HEK293T (cell line): ENCODE results near the gene B3GALT2.

Experiments
- CTCF ChIA-PET: fragments of 350-600 bp; formaldehyde crosslinking; extraction: SDS; loops from one replicate; lab custom pipeline; 2021; ENCODE audit warnings: antibody characterized with exemption, inconsistent platforms; lab: Yijun Ruan, JAX
- POLR2A ChIA-PET: fragments of 350-600 bp; formaldehyde crosslinking; extraction: SDS; loops from one replicate; lab custom pipeline; 2020; ENCODE audit warnings: antibody characterized with exemption, inconsistent platforms; lab: Yijun Ruan, JAX
- DNase-seq: peaks from one replicate; pipeline ENCODE4 v3.0.0; 2012; ENCODE audit warnings: mixed read lengths; ENCODE audit errors: extremely low spot score
- ARNT ChIP-seq: fragments of 450-650 bp; IDR thresholded peaks from 2 replicates; pipeline ENCODE4 v1.6.1; 2017; ENCODE audit warnings: mild to moderate bottlenecking
- BHLHE40 ChIP-seq: fragments of 450-650 bp; IDR thresholded peaks from 2 replicates; pipeline ENCODE4 v1.6.1; 2016; ENCODE audit warnings: mild to moderate bottlenecking, moderate library complexity, borderline replicate concordance
- CTBP1 ChIP-seq: fragments of 450-650 bp; IDR thresholded peaks from 2 replicates; pipeline ENCODE4 v1.6.1; 2016; ENCODE audit warnings: borderline replicate concordance
- ELF4 ChIP-seq: fragments of 450-650 bp; IDR thresholded peaks from 2 replicates; pipeline ENCODE4 v1.6.1; 2017; ENCODE audit warnings: antibody characterized with exemption
- FOXA1 ChIP-seq: fragments of 450-650 bp; IDR thresholded peaks from 2 replicates; pipeline ENCODE4 v1.6.1; 2016; ENCODE audit warnings: mild to moderate bottlenecking
- FOXK2 ChIP-seq: fragments of 450-650 bp; IDR thresholded peaks from 2 replicates; pipeline ENCODE4 v1.6.1; 2016; ENCODE audit warnings: mild to moderate bottlenecking
- FOXM1 ChIP-seq: fragments of 450-650 bp; IDR thresholded peaks from 2 replicates; pipeline ENCODE4 v1.6.1; 2017; ENCODE audit warnings: mild to moderate bottlenecking, borderline replicate concordance
- HDGF ChIP-seq: fragments of 450-650 bp; IDR thresholded peaks from 2 replicates; pipeline ENCODE4 v1.6.1; 2017; ENCODE audit warnings: antibody characterized with exemption, borderline replicate concordance
- L3MBTL2 ChIP-seq: fragments of 450-650 bp; conservative IDR thresholded peaks from 2 replicates; pipeline ENCODE4 v1.6.1; 2016; ENCODE audit warnings: mild to moderate bottlenecking
- LEF1 ChIP-seq: fragments of 450-650 bp; IDR thresholded peaks from 2 replicates; pipeline ENCODE4 v1.6.1; 2017; ENCODE audit warnings: mild to moderate bottlenecking, borderline replicate concordance
- NFRKB ChIP-seq: fragments of 450-650 bp; IDR thresholded peaks from 2 replicates; pipeline ENCODE4 v1.6.1; 2016; ENCODE audit warnings: mild to moderate bottlenecking, moderate library complexity
- PKNOX1 ChIP-seq: fragments of 450-650 bp; IDR thresholded peaks from 2 replicates; pipeline ENCODE4 v1.6.1; 2016
- SP1 ChIP-seq: fragments of 450-650 bp; IDR thresholded peaks from 2 replicates; pipeline ENCODE4 v1.6.1; 2017
- SUZ12 ChIP-seq: fragments of 450-650 bp; IDR thresholded peaks from 2 replicates; pipeline ENCODE4 v1.6.1; 2016; ENCODE audit warnings: mild to moderate bottlenecking
- TARDBP ChIP-seq: fragments of 450-650 bp; IDR thresholded peaks from 2 replicates; pipeline ENCODE4 v1.6.1; 2016
- ZNF384 ChIP-seq: fragments of 450-650 bp; IDR thresholded peaks from 2 replicates; pipeline ENCODE4 v1.6.1; 2016

Gene B3GALT2

GRCh38 chr1:193157360-193157759 lies 29.1 kb downstream of the B3GALT2 start:
- CTCF ChIA-PET, result no interaction called here

GRCh38 chr1:193156822-193157142 lies 29.6 kb downstream of the B3GALT2 start:
- TF ChIP-seq TARDBP (no peak), BHLHE40 (no peak), HDGF (no peak), SP1 (no peak), FOXA1 (no peak), ARNT (no peak), PKNOX1 (no peak), SUZ12 (no peak)
- ChIA-PET CTCF (no interaction called here), POLR2A (no interaction called here)
- no peak for DNase-seq

More at GRCh38 chr1:193157360-193157759, 29.1 kb downstream of the B3GALT2 start:
- no peak for DNase-seq
- POLR2A ChIA-PET, result interaction anchor here (1.2 kb wide), 1 partner anchor 52 kb away, joined by 3 read pairs; the partner anchor contains the start of gene GLRX2
- TF ChIP-seq ELF4 (no peak), CTBP1 (no peak), FOXA1 (no peak), HDGF (no peak), SP1 (no peak), ARNT (no peak), LEF1 (no peak), L3MBTL2 (no peak), SUZ12 (no peak), TARDBP (no peak), ZNF384 (no peak), FOXM1 (no peak), FOXK2 (no peak), PKNOX1 (no peak), NFRKB (no peak), BHLHE40 (no peak)

DNA sequence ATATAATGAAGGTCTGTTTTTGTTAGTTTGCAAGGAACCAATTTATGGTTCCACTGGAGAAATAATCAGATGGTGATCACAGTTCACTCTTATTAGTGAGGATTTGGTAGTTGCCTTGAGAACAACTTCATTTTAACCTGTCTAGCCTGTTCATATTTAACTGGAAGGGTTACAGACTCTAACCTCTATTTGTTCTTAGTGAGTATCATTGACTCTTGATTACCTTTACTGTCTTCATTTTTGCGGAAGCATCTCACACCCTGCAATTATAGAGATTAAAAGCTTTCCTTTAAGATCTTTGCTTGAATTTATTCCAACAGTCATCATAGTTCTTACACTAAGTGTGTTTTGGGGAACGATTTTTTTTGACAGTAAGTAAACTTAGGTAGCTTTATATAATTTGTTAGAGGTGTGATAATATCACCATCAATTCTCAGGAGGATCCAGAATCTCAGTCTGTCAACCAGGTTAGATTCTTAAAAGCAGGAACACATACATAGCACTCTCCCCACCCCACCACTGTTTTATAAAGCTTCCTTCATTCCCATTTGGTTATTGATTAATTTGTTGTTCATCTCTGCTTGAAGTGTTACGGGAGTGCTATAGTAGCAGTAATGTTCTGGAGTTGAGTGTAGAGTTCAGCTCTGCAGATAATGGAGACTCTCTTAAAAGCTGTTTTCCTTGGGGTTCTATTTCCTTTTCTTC lies 30.1 kb downstream of the B3GALT2 start:
- ChIA-PET CTCF (no interaction called here), POLR2A (no interaction called here)
- TF ChIP-seq FOXK2 (no peak), ARNT (no peak), FOXA1 (no peak), ELF4 (no peak), HDGF (no peak), CTBP1 (no peak), ZNF384 (no peak), NFRKB (no peak), SP1 (no peak), BHLHE40 (no peak), FOXM1 (no peak), LEF1 (no peak), TARDBP (no peak), L3MBTL2 (no peak), PKNOX1 (no peak), SUZ12 (no peak)
- DNase-seq, result no peak

- CTCF ChIA-PET, result no interaction called here
- TF ChIP-seq FOXK2 (no peak), TARDBP (no peak), FOXM1 (no peak), SUZ12 (no peak), FOXA1 (no peak), PKNOX1 (no peak), ZNF384 (no peak), NFRKB (no peak), L3MBTL2 (no peak), ELF4 (no peak)
- POLR2A ChIA-PET, result no interaction called here
- DNase-seq, result no peak
Observed at GRCh38 chr1:193144999-193145398, 41.4 kb downstream of the B3GALT2 start.

DNA sequence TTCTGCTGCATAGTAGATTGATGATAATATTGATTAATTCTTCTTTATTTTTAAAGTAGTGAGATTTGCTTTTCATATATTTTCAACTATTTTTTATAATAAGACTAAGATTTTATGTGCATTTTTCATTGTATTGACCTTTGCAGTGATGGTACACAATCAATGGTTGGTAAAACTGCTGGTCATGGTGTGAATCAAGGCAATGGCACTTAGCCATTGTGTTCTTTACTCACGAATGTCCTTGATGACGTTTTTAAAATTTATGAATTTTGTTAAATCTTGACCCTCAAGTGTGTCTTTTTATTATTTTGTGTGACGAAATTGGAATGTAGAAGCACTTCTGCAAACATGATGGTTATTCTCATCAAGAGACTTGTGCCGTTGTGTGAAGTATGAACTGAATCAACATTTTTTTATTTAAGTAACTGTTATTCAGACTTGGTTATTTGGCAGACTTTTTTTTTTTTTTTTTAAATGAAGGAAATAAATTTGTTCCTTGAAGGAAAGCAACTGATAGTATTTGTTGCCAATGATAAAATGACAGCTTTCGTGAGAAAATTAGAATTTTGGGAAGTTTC lies 42.0 kb downstream of the B3GALT2 start:
- ChIA-PET POLR2A (no interaction called here), CTCF (no interaction called here)
- TF ChIP-seq SP1 (no peak), ELF4 (no peak)
- DNase-seq, result no peak

DNA sequence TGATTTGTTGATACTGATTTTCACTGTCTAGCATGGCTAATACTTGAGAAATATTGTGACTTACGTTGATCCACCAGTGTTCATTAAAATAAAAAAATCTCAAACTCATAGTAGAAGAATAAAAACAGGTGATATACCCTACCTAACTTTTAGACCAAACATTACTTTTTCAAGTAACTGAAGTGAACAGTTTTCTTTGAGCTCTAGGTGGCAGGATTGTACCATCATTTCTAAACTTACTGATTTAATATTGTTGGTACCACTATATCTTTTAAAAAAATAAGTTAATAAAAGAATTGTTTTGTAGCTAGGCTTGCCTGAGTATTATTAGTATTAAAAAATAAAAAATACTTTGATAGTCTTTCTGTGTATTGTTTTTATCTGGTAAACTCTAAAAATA lies 43.1 kb downstream of the B3GALT2 start:
- no peak for TF ChIP-seq NFRKB
- TF ChIP-seq SP1, result no peak
- no peak for TF ChIP-seq CTBP1
- TF ChIP-seq HDGF, result no peak
- TF ChIP-seq ARNT, result no peak
- no peak for TF ChIP-seq PKNOX1
- no peak for TF ChIP-seq L3MBTL2
- TF ChIP-seq SUZ12, result no peak
- no peak for TF ChIP-seq ZNF384
- no peak for TF ChIP-seq FOXK2
- TF ChIP-seq TARDBP, result no peak
- TF ChIP-seq BHLHE40, result no peak
- no peak for DNase-seq
- ChIA-PET CTCF (no interaction called here), POLR2A (interaction anchor here (1.4 kb wide), 1 partner anchor 84 kb away, joined by 3 read pairs; the partner anchor contains the start of gene UCHL5)
